Left renal cortex interstitium (tissue), 4 donors: ENCODE data around the gene CADM1. TPM values are rescaled to one million over a fixed set of nuclear protein-coding genes. Genes with fewer than 3 reads are reported as not detected.

Source experiments
- DNase-seq, 4 donors: peaks; one replicate each; pipeline ENCODE4 v3.0.0-alpha.2; 2013; ENCODE audit warnings: low read depth in 4 of 4, low spot score in 2 of 4, missing footprints in 1 of 4
- polyA plus RNA-seq, 4 donors: library from polyadenylated mRNA; unstranded; fragments of 120-200 nt; gene quantifications; one replicate each; pipeline ENCODE4 v1.2.1, GENCODE V29; 2013; ENCODE audit not compliant: insufficient read length in 4 of 4

The CADM1 gene
- polyA plus RNA-seq, 4 donors, result 120 to 140 (median 132) TPM

GRCh38 chr11:115194802-115195110 lies 309.5 kb downstream of the CADM1 start:
- DNase-seq, result no peak

GRCh38 chr11:115193914-115194801 lies 310.1 kb downstream of the CADM1 start:
- DNase-seq, result no peak

GRCh38 chr11:115191761-115192160 lies 312.5 kb downstream of the CADM1 start:
- DNase-seq, result no peak

- DNase-seq, result no peak
Observed at GRCh38 chr11:115190196-115190595, 314.0 kb downstream of the CADM1 start.

- no peak for DNase-seq
Observed at GRCh38 chr11:115188898-115189278, 315.3 kb downstream of the CADM1 start.

GRCh38 chr11:115188188-115188897 lies 315.9 kb downstream of the CADM1 start:
- no peak for DNase-seq

GRCh38 chr11:115185931-115186330 lies 318.3 kb downstream of the CADM1 start:
- no peak for DNase-seq

GRCh38 chr11:115185507-115185906 lies 318.7 kb downstream of the CADM1 start:
- DNase-seq, result no peak

- no peak for DNase-seq
Observed at GRCh38 chr11:115184901-115185300, 319.3 kb downstream of the CADM1 start.

- DNase-seq, result no peak
Observed at GRCh38 chr11:115183830-115184229, 320.4 kb downstream of the CADM1 start.

- DNase-seq, result no peak
Observed at GRCh38 chr11:115183136-115183535, 321.1 kb downstream of the CADM1 start.

GRCh38 chr11:115182282-115182955 lies 321.8 kb downstream of the CADM1 start:
- no peak for DNase-seq

- peak in 1 of 4 donors; percentile 69 for DNase-seq
Observed at GRCh38 chr11:115181538-115181937, 322.7 kb downstream of the CADM1 start.

- DNase-seq, result no peak
Observed at GRCh38 chr11:115180272-115180671, 323.9 kb downstream of the CADM1 start.

GRCh38 chr11:115179636-115180035 lies 324.6 kb downstream of the CADM1 start:
- DNase-seq, result no peak

GRCh38 chr11:115178705-115179104 lies 325.5 kb downstream of the CADM1 start:
- DNase-seq, result no peak

GRCh38 chr11:115173136-115173535 lies 331.1 kb downstream of the CADM1 start:
- DNase-seq, result no peak

GRCh38 chr11:115170133-115170815 lies 333.9 kb downstream of the CADM1 start:
- no peak for DNase-seq

- DNase-seq, result no peak
Observed at GRCh38 chr11:115169251-115169650, 335.0 kb downstream of the CADM1 start.

GRCh38 chr11:115168686-115169085 lies 335.5 kb downstream of the CADM1 start:
- no peak for DNase-seq

- DNase-seq, result no peak
Observed at GRCh38 chr11:115168229-115168671, 336.0 kb downstream of the CADM1 start.
